GM19351 (cell line): ENCODE results near the gene CTSE.
"Not testable (repeated sequence)": the region's sequence is repeated elsewhere in the genome, so short reads cannot be mapped to it uniquely, and the experiment has no call there.

Source experiments
- ATAC-seq: cut with Tn5 transposase; IDR thresholded peaks from one replicate; pipeline ENCODE4 v1.9.1; 2021; ENCODE audit warnings: mild to moderate bottlenecking, moderate library complexity; ENCODE audit not compliant: unreplicated experiment

CTSE gene

GRCh38 chr1:206020393-206021007, 3.2 kb downstream of the CTSE start:
- no peak for ATAC-seq

- no peak for ATAC-seq
These were observed 8.6 kb downstream of the CTSE start for GRCh38 chr1:206015071-206015470.

GRCh38 chr1:206014601-206015000, 9.1 kb downstream of the CTSE start:
- no peak for ATAC-seq

GRCh38 chr1:206013026-206013795, 10.5 kb downstream of the CTSE start:
- ATAC-seq, result no peak

GRCh38 chr1:206012086-206012859, 11.4 kb downstream of the CTSE start:
- peak; percentile 99 for ATAC-seq

GRCh38 chr1:206011057-206011456, 12.6 kb downstream of the CTSE start:
- ATAC-seq, result no peak

GRCh38 chr1:206010060-206010459, 13.6 kb downstream of the CTSE start:
- ATAC-seq, result no peak

GRCh38 chr1:206006946-206007345, 16.7 kb downstream of the CTSE start:
- no peak for ATAC-seq

- ATAC-seq, result no peak
These were observed 17.9 kb downstream of the CTSE start for GRCh38 chr1:206005778-206006180.

GRCh38 chr1:206005234-206005633, 18.5 kb downstream of the CTSE start:
- ATAC-seq, result no peak

GRCh38 chr1:206004826-206005225, 18.9 kb downstream of the CTSE start:
- no peak for ATAC-seq

GRCh38 chr1:206003854-206004800, 19.6 kb downstream of the CTSE start:
- ATAC-seq, result no peak

- no peak for ATAC-seq
These were observed 20.6 kb downstream of the CTSE start, which contains the start of gene RAB7B for GRCh38 chr1:206002871-206003801. Gene RAB7B (minus strand): TSS chr1:206003395. CDS start chr1:205994135, 9,260 bp downstream.

GRCh38 chr1:206002160-206002559, 21.5 kb downstream of the CTSE start:
- ATAC-seq, result no peak

- no peak for ATAC-seq
These were observed 22.2 kb downstream of the CTSE start for GRCh38 chr1:206001476-206001888.

- ATAC-seq, result no peak
These were observed 22.9 kb downstream of the CTSE start for GRCh38 chr1:206000641-206001339.

GRCh38 chr1:205998457-205999241, 25.0 kb downstream of the CTSE start:
- ATAC-seq, result no peak

GRCh38 chr1:205996641-205997040, 27.1 kb downstream of the CTSE start:
- ATAC-seq, result not testable (repeated sequence)
